Omental fat pad (tissue), 4 donors: ENCODE measurements around the gene RPS18. TPM values are rescaled to one million over a fixed set of nuclear protein-coding genes. Genes with fewer than 3 reads are reported as not detected.

ENCODE experiments used
- ATAC-seq: fragments of 150-250 bp; one replicate; pipeline ENCODE4 v1.9.1; 2016; ENCODE audit warnings: mild to moderate bottlenecking, moderate library complexity; ENCODE audit not compliant: low FRiP score
- DNase-seq: peaks from one replicate; pipeline ENCODE4 v3.0.0-alpha.2; 2019; ENCODE audit warnings: low spot score
- CTCF ChIP-seq, 3 donors: fragments of 450-650 bp; IDR thresholded peaks; one replicate each; pipeline ENCODE4 v1.5.1; 2016 to 2017; ENCODE audit warnings: antibody characterized with exemption in 3 of 3, mild to moderate bottlenecking in 3 of 3, moderate library complexity in 2 of 3
- total RNA-seq, 4 donors: library from RNA; depleted of rRNA; stranded (reverse); fragments of >200 nt; gene quantifications; one replicate each; pipeline ENCODE4 v1.1.0, GENCODE V29; 2016

Gene RPS18
- total RNA-seq, 4 donors from 2014 or later: 2,708 to 4,129 (median 3,024) TPM

- TF ChIP-seq CTCF (IDR thresholded peaks at IDR 0.05): no peak
- DNase-seq (peak; percentile 60), ATAC-seq (peak; percentile 31)
Measured at GRCh38 chr6:33320315-33321181, 48.7 kb downstream of the RPS18 start.

GRCh38 chr6:33321227-33321626 is 49.4 kb downstream of the RPS18 start:
- DNase-seq (no peak), ATAC-seq (no peak)
- TF ChIP-seq CTCF (IDR thresholded peaks at IDR 0.05): no peak

GRCh38 chr6:33323623-33323948 is 51.7 kb downstream of the RPS18 start:
- no peak for DNase-seq
- no peak for TF ChIP-seq CTCF (IDR thresholded peaks at IDR 0.05)
- ATAC-seq: no peak

GRCh38 chr6:33324125-33324524 is 52.2 kb downstream of the RPS18 start:
- ATAC-seq (no peak), DNase-seq (no peak)
- TF ChIP-seq CTCF (IDR thresholded peaks at IDR 0.05): no peak

Other genes with a start within 250 kb of the RPS18 start
- 100 to 1,000 TPM in 3 of 4 donors, 10 to 100 TPM in 1; 20.4 to 211 (median 137) TPM for gene HLA-DPA1, start 198.4 kb upstream of the RPS18 start, total RNA-seq
- gene HLA-DPB1, start 196.1 kb upstream of the RPS18 start, total RNA-seq: 100 to 1,000 TPM in 3 of 4 donors, 10 to 100 TPM in 1; 29.2 to 120 (median 101) TPM
- gene COL11A2, start 79.6 kb upstream of the RPS18 start, total RNA-seq: 1 to 10 TPM in 1 of 4 donors, under 1 TPM in 3; 0.13 to 1.3 (median 0.53) TPM
- gene RXRB, start 71.4 kb upstream of the RPS18 start, total RNA-seq: 10 to 100 TPM; 19.9 to 35.9 (median 22.7) TPM
- gene SLC39A7, start 71.2 kb upstream of the RPS18 start, total RNA-seq: 10 to 100 TPM; 57.5 to 82.8 (median 70.1) TPM
- gene HSD17B8, start 67.4 kb upstream of the RPS18 start, total RNA-seq: 10 to 100 TPM in 2 of 4 donors, 1 to 10 TPM in 2; 6.9 to 13.6 (median 11.0) TPM
- gene RING1, start 63.6 kb upstream of the RPS18 start, total RNA-seq: 10 to 100 TPM; 13.1 to 20.1 (median 15.7) TPM
- 10 to 100 TPM; 20.2 to 54.5 (median 34.3) TPM for gene VPS52, start 199 bp upstream of the RPS18 start, total RNA-seq
- gene B3GALT4, start 5.0 kb downstream of the RPS18 start, total RNA-seq: 10 to 100 TPM in 1 of 4 donors, 1 to 10 TPM in 3; 6.7 to 15.9 (median 7.9) TPM
- 100 to 1,000 TPM in 1 of 4 donors, 10 to 100 TPM in 3; 49.7 to 103 (median 54.3) TPM for gene WDR46, start 17.2 kb downstream of the RPS18 start, total RNA-seq
- 10 to 100 TPM; 16.0 to 30.8 (median 23.1) TPM for gene PFDN6, start 17.5 kb downstream of the RPS18 start, total RNA-seq
- gene RGL2, start 26.9 kb downstream of the RPS18 start, total RNA-seq: 10 to 100 TPM; 28.7 to 81.2 (median 41.7) TPM
- gene TAPBP, start 42.0 kb downstream of the RPS18 start, total RNA-seq: 10 to 100 TPM; 50.2 to 90.5 (median 69.1) TPM
- 10 to 100 TPM; 10.7 to 15.3 (median 11.6) TPM for gene ZBTB22, start 45.7 kb downstream of the RPS18 start, total RNA-seq
- 10 to 100 TPM; 33.4 to 65.2 (median 42.5) TPM for gene DAXX, start 50.9 kb downstream of the RPS18 start, total RNA-seq
- 10 to 100 TPM in 1 of 4 donors, 1 to 10 TPM in 1, under 1 TPM in 2; 0.25 to 10.8 (median 3.1) TPM for gene KIFC1, start 119.7 kb downstream of the RPS18 start, total RNA-seq
- 10 to 100 TPM; 40.8 to 56.5 (median 48.9) TPM for gene PHF1, start 138.9 kb downstream of the RPS18 start, total RNA-seq
- gene CUTA, start 146.0 kb downstream of the RPS18 start, total RNA-seq: 100 to 1,000 TPM in 2 of 4 donors, 10 to 100 TPM in 2; 57.1 to 107 (median 98.1) TPM
- gene SYNGAP1, start 148.0 kb downstream of the RPS18 start, total RNA-seq: 10 to 100 TPM in 3 of 4 donors, 1 to 10 TPM in 1; 8.8 to 12.3 (median 10.3) TPM
- 1 to 10 TPM; 1.4 to 8.6 (median 5.7) TPM for gene ZBTB9, start 182.5 kb downstream of the RPS18 start, total RNA-seq